SK-N-SH treated with all-trans-retinoic acid at 6 μM for 48 hours (cell line): ENCODE results near the gene FUT3.

Source experiments
- ARNTL ChIP-seq: fragments of 450-650 bp; formaldehyde crosslinking; IDR thresholded peaks from 2 replicates; pipeline ENCODE4 v1.5.0; 2020; ENCODE audit warnings: low read depth, mild to moderate bottlenecking, moderate library complexity, borderline replicate concordance
- BACH2 ChIP-seq: fragments of 250-450 bp; sonication (Bioruptor Pico); IDR thresholded peaks from 2 replicates; pipeline ENCODE4 v1.9.0; 2021; ENCODE audit warnings: mild to moderate bottlenecking, borderline replicate concordance
- CSRNP3 ChIP-seq: fragments of 250-450 bp; sonication (Bioruptor Pico); IDR thresholded peaks from 2 replicates; pipeline ENCODE4 v1.5.1; 2021; ENCODE audit warnings: mild to moderate bottlenecking, moderate library complexity
- ESRRG ChIP-seq: fragments of 250-450 bp; sonication (Bioruptor Pico); IDR thresholded peaks from 2 replicates; pipeline ENCODE4 v1.6.1; 2021; ENCODE audit warnings: mild to moderate bottlenecking
- PATZ1 ChIP-seq: fragments of 250-450 bp; sonication (Bioruptor Pico); IDR thresholded peaks from 2 replicates; pipeline ENCODE4 v1.8.0; 2020; ENCODE audit warnings: mild to moderate bottlenecking, moderate library complexity, borderline replicate concordance
- POU6F1 ChIP-seq: fragments of 250-450 bp; sonication (Bioruptor Pico); IDR thresholded peaks from 2 replicates; pipeline ENCODE4 v1.8.0; 2021; ENCODE audit warnings: low read depth, mild to moderate bottlenecking, moderate library complexity, borderline replicate concordance
- RARB ChIP-seq: fragments of 250-450 bp; sonication (Bioruptor Pico); IDR thresholded peaks from 2 replicates; pipeline ENCODE4 v1.8.0; 2021; ENCODE audit warnings: mild to moderate bottlenecking, moderate library complexity
- ZFP30 ChIP-seq: fragments of 450-650 bp; formaldehyde crosslinking; IDR thresholded peaks from 2 replicates; pipeline ENCODE4 v1.5.0; 2022; ENCODE audit warnings: mild to moderate bottlenecking, moderate library complexity
- TF ChIP-seq, protein P1 (sequence below): fragments of 250-450 bp; sonication (Bioruptor Pico); IDR thresholded peaks from 2 replicates; pipeline ENCODE4 v1.5.1; 2020; ENCODE audit warnings: low read depth, mild to moderate bottlenecking, moderate library complexity

DNA sequence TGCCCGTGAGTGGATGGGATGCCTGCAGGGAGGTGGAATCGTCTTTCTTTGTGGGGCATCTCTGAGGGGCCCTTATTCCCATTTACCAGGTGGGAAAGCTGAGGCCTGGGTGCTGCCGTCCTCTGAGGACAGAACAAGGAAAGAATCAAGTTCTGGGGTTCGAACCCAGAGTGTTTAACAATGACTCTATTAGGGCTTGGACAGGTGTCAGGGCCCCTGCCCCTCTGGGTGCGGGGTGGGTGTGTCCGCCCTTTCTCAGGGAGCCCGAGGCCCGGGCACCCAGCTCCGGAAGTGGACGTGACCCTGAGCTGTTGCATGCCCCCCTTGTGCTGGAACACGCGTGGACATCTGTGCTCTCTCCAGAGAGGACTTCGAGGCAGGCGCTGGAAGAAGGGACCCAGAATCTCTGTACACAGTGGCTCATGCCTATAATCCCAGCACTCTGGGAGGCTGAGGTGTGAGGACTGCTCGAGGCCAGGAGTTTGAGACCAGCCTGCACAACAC is 41.6 kb upstream of the FUT3 start:
- TF ChIP-seq, protein P1, sequence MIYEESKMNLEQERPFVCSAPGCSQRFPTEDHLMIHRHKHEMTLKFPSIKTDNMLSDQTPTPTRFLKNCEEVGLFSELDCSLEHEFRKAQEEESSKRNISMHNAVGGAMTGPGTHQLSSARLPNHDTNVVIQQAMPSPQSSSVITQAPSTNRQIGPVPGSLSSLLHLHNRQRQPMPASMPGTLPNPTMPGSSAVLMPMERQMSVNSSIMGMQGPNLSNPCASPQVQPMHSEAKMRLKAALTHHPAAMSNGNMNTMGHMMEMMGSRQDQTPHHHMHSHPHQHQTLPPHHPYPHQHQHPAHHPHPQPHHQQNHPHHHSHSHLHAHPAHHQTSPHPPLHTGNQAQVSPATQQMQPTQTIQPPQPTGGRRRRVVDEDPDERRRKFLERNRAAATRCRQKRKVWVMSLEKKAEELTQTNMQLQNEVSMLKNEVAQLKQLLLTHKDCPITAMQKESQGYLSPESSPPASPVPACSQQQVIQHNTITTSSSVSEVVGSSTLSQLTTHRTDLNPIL (CRISPR knock-in tag) = no peak
- TF ChIP-seq PATZ1 (no peak), ARNTL (CRISPR knock-in tag) (no peak), RARB (CRISPR knock-in tag) (no peak), BACH2 (CRISPR knock-in tag) (no peak), POU6F1 (CRISPR knock-in tag) (no peak), ESRRG (no peak), ZFP30 (CRISPR knock-in tag) (no peak), CSRNP3 (CRISPR knock-in tag) (no peak)
